ENCODE measurements around the gene KRTAP9-3. TPM values are rescaled to one million over a fixed set of nuclear protein-coding genes. Genes with fewer than 3 reads are reported as not detected.
"Not testable (repeated sequence)": the region's sequence is repeated elsewhere in the genome, so short reads cannot be mapped to it uniquely, and the experiment has no call there.

Gene KRTAP9-3
- total and polyA plus RNA-seq, 2 experiments from 2014 or later = not detected

DNA sequence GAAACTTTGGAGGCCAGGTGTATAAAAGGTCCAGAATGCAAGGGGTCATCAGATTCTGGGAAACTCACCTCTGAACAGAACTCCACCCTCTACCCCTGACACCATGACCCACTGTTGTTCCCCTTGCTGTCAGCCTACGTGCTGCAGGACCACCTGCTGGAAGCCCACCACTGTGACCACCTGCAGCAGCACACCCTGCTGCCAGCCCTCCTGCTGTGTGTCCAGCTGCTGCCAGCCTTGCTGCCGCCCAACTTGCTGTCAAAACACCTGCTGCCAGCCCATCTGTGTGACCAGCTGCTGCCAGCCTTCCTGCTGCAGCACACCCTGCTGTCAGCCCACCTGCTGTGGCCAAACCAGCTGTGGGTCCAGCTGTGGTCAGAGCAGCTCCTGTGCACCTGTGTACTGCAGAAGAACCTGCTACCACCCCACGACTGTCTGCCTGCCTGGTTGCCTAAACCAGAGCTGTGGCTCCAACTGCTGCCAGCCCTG lies 5.7 kb downstream of the KRTAP9-3 start, which contains the start of gene KRTAP9-8:
KRTAP9-8 (plus strand) TSS at position 51 of the 489 bp plus-strand sequence; CDS start at position 104, 53 bp downstream.
- H3K36me3 ChIP-seq (ENCODE audit: insufficient read depth); H3K4me3 ChIP-seq; ATAC-seq; H3K9me2 ChIP-seq (ENCODE audit: insufficient read depth); H3K4me2 ChIP-seq; H3K36me3 Mint-ChIP-seq (ENCODE audit: low read depth); H3F3A ChIP-seq (replicated peaks; ENCODE audit: low read depth); H3K27me3 ChIP-seq (ENCODE audit: insufficient read depth); H3K27ac Mint-ChIP-seq; H3K79me2 ChIP-seq (replicated peaks; ENCODE audit: insufficient read depth); H3K27me3 Mint-ChIP-seq (ENCODE audit: insufficient read depth, low read depth, poor library complexity); H3K4me3 Mint-ChIP-seq; H4K20me1 ChIP-seq (replicated peaks; ENCODE audit: insufficient read depth); H3K27ac ChIP-seq (ENCODE audit: low read depth); DNase-seq (ENCODE audit: low spot score); H3K4me1 ChIP-seq (ENCODE audit: insufficient read depth); H2AFZ ChIP-seq; H3K4me1 Mint-ChIP-seq: not testable (repeated sequence)
- peaks cover 11% of the 10 kb centered on the region for H3K9me3 Mint-ChIP-seq

DNA sequence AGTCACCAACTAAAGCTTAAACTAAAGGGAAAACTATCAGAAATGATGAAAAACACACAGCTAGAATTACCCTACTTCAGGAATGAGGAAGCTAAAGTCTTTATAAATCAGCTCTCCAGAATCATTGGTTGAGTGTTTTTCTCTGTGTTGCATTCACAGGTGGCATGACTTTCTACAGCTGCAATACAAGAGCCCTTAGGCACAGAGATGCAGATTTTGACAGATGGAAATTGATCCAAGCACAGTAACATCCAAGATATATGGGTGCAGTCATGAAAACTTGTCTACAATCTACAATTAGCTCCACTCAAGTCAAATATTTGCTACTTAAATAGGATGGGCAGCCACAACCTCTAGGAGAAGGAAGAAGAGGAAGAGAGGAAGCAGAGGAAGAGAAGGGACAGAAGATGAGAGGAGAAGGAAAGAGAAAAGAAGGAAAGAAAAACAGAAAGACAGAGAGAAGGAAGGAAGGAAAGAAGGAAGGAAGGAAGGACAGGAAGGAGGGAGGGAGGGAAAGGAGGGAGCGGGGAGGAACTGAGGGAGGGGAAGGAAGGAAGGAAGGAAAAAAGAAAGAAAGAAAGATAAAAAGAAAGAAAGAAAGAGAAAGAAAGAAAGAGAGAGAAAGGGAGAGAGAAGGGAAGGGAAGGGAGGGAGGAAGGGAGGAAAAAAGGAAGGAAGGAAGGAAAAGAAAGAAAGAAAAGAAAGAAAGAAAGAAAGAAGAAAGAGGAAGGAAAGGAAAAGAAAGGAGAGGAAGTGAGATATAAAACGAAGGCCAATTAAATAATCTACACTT lies 14.9 kb downstream of the KRTAP9-3 start:
- not testable (repeated sequence) for H4K20me1 ChIP-seq (replicated peaks; ENCODE audit: insufficient read depth); H3K27me3 Mint-ChIP-seq (ENCODE audit: insufficient read depth, low read depth, poor library complexity); H3K4me2 ChIP-seq; H3K4me1 Mint-ChIP-seq; H3K36me3 Mint-ChIP-seq (ENCODE audit: low read depth); H2AFZ ChIP-seq; H3K9me2 ChIP-seq (ENCODE audit: insufficient read depth); H3K4me3 Mint-ChIP-seq; H3K9me3 Mint-ChIP-seq; ATAC-seq; H3F3A ChIP-seq (replicated peaks; ENCODE audit: low read depth); DNase-seq (ENCODE audit: low spot score); H3K4me1 ChIP-seq (ENCODE audit: insufficient read depth); H3K36me3 ChIP-seq (ENCODE audit: insufficient read depth); H3K79me2 ChIP-seq (replicated peaks; ENCODE audit: insufficient read depth); H3K27me3 ChIP-seq (ENCODE audit: insufficient read depth); H3K27ac Mint-ChIP-seq; H3K4me3 ChIP-seq; H3K27ac ChIP-seq (ENCODE audit: low read depth)

DNA sequence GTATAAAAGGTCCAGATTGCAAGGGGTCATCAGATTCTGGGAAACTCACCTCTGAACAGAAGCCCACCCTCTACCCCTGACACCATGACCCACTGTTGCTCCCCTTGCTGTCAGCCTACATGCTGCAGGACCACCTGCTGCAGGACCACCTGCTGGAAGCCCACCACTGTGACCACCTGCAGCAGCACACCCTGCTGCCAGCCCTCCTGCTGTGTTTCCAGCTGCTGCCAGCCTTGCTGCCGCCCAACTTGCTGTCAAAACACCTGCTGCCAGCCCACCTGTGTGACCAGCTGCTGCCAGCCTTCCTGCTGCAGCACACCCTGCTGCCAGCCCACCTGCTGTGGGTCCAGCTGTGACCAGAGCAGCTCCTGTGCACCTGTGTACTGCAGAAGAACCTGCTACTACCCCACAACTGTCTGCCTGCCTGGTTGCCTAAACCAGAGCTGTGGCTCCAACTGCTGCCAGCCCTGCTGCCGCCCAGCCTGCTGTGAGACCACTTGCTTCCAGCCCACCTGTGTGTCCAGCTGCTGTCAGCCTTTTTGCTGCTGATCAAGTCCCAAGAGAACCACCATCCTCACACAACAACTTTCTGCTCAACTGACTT lies 17.5 kb downstream of the KRTAP9-3 start, which contains the start of gene KRTAP9-4:
KRTAP9-4 (plus strand) TSS at position 51 of the 604 bp plus-strand sequence; CDS start at position 85, 34 bp downstream.
- not testable (repeated sequence) for H2AFZ ChIP-seq; H3K4me1 ChIP-seq (ENCODE audit: insufficient read depth); ATAC-seq; H3K4me3 Mint-ChIP-seq; H3K4me2 ChIP-seq; H3F3A ChIP-seq (replicated peaks; ENCODE audit: low read depth); DNase-seq (ENCODE audit: low spot score); H3K4me1 Mint-ChIP-seq; H3K27ac Mint-ChIP-seq; H3K4me3 ChIP-seq; H3K79me2 ChIP-seq (replicated peaks; ENCODE audit: insufficient read depth); H3K27me3 ChIP-seq (ENCODE audit: insufficient read depth); H3K36me3 Mint-ChIP-seq (ENCODE audit: low read depth); H3K27me3 Mint-ChIP-seq (ENCODE audit: insufficient read depth, low read depth, poor library complexity); H4K20me1 ChIP-seq (replicated peaks; ENCODE audit: insufficient read depth); H3K27ac ChIP-seq (ENCODE audit: low read depth); H3K9me3 Mint-ChIP-seq; H3K36me3 ChIP-seq (ENCODE audit: insufficient read depth); H3K9me2 ChIP-seq (ENCODE audit: insufficient read depth)

DNA sequence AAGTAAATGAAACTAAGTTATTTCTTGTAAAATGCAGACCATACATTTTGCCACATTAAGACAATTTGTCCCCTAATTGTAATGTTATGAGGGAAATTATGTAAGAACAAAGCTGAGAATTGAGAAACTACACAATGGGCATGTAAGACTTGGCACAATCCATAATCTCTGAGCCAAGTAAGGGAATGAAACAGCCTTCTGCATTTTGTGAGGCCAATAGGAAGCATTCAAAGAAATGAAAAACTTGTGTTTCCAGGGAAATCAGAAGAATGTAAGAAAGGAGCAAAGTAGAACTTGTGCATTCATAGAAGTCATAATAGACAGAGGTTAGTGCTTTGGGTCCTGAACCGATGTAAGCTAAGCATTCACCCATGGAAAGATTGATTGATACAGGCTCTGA lies 19.0 kb downstream of the KRTAP9-3 start:
- Histone ChIP-seq H3K9me2 (ENCODE audit: insufficient read depth) (no peaks in the 10 kb centered on the region), H3K79me2 (replicated peaks; ENCODE audit: insufficient read depth) (no peaks in the 10 kb centered on the region), H3K4me1 (ENCODE audit: insufficient read depth) (no peaks in the 10 kb centered on the region), H3K27ac (ENCODE audit: low read depth) (no peak overlapping the region), H2AFZ (no peak overlapping the region), H3F3A (replicated peaks; ENCODE audit: low read depth) (no peaks in the 10 kb centered on the region), H3K4me2 (no peak overlapping the region), H3K36me3 (ENCODE audit: insufficient read depth) (no peaks in the 10 kb centered on the region), H3K27me3 (ENCODE audit: insufficient read depth) (no peaks in the 10 kb centered on the region), H4K20me1 (replicated peaks; ENCODE audit: insufficient read depth) (no peaks in the 10 kb centered on the region), H3K4me3 (no peak overlapping the region)
- Mint-ChIP-seq H3K27me3 (ENCODE audit: insufficient read depth, low read depth, poor library complexity) (peaks cover 2% of the 10 kb centered on the region), H3K27ac (no peak overlapping the region), H3K4me3 (no peak overlapping the region), H3K4me1 (peaks cover 4% of the 10 kb centered on the region; the same call in 2 of the 3 replicates), H3K36me3 (ENCODE audit: low read depth) (no peaks in the 10 kb centered on the region), H3K9me3 (no peaks in the 10 kb centered on the region)
- DNase-seq (ENCODE audit: low spot score) = no peak
- no peak for ATAC-seq
- TF ChIP-seq ZNF331 (CRISPR knock-in tag; IDR thresholded peaks at IDR 0.05; ENCODE audit: low read depth) = no peak
- no peak for TF ChIP-seq EZH2 (IDR thresholded peaks at IDR 0.05; ENCODE audit: low read depth, unreplicated experiment)
- TF ChIP-seq, protein P1, sequence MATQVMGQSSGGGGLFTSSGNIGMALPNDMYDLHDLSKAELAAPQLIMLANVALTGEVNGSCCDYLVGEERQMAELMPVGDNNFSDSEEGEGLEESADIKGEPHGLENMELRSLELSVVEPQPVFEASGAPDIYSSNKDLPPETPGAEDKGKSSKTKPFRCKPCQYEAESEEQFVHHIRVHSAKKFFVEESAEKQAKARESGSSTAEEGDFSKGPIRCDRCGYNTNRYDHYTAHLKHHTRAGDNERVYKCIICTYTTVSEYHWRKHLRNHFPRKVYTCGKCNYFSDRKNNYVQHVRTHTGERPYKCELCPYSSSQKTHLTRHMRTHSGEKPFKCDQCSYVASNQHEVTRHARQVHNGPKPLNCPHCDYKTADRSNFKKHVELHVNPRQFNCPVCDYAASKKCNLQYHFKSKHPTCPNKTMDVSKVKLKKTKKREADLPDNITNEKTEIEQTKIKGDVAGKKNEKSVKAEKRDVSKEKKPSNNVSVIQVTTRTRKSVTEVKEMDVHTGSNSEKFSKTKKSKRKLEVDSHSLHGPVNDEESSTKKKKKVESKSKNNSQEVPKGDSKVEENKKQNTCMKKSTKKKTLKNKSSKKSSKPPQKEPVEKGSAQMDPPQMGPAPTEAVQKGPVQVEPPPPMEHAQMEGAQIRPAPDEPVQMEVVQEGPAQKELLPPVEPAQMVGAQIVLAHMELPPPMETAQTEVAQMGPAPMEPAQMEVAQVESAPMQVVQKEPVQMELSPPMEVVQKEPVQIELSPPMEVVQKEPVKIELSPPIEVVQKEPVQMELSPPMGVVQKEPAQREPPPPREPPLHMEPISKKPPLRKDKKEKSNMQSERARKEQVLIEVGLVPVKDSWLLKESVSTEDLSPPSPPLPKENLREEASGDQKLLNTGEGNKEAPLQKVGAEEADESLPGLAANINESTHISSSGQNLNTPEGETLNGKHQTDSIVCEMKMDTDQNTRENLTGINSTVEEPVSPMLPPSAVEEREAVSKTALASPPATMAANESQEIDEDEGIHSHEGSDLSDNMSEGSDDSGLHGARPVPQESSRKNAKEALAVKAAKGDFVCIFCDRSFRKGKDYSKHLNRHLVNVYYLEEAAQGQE (IDR thresholded peaks at IDR 0.05; ENCODE audit: unreplicated experiment) = no peak
- TF ChIP-seq STAT1 (IDR thresholded peaks at IDR 0.05; ENCODE audit: unreplicated experiment) = no peak
- no peak for TF ChIP-seq NANOG (IDR thresholded peaks at IDR 0.05; ENCODE audit: borderline replicate concordance)
- TF ChIP-seq, protein P2, sequence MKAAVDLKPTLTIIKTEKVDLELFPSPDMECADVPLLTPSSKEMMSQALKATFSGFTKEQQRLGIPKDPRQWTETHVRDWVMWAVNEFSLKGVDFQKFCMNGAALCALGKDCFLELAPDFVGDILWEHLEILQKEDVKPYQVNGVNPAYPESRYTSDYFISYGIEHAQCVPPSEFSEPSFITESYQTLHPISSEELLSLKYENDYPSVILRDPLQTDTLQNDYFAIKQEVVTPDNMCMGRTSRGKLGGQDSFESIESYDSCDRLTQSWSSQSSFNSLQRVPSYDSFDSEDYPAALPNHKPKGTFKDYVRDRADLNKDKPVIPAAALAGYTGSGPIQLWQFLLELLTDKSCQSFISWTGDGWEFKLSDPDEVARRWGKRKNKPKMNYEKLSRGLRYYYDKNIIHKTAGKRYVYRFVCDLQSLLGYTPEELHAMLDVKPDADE (IDR thresholded peaks at IDR 0.05) = no peak
